ENCODE measurements around the gene B4GALT6.

The B4GALT6 gene

DNA sequence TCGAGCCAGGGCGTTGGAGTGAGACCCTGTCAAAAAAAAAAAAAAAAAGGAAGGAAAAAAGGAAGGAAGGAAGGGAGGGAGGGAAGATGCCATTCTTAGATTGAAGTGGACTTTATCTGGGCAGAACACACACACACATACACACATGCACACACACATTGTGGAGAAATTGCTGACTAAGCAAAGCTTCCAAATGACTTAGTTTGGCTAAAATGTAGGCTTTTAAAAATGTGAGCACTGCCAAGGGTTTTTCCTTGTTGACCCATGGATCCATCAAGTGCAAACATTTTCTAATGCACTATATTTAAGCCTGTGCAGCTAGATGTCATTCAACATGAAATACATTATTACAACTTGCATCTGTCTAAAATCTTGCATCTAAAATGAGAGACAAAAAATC, 93.3 kb downstream of the B4GALT6 start:
- DNase-seq: no peak

DNA sequence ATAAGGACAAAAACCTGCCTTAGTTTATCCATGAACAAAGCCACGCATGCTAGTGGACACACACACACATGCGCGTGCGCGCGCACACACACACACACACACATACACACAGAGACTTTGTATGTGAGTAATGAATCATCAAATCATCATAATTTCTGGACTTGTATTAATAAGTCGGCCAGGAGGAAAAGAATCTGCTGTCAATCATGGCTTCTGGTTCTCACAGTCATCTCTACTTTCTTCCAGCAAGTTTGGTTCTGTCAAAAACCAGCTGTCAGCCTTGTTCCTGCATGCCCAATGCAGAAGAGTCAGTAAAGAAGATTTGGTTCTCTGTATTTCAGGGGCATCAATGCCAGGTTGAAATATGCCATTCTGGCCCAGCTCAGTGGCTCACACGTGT, 93.8 kb downstream of the B4GALT6 start:
- no peak for DNase-seq

DNA sequence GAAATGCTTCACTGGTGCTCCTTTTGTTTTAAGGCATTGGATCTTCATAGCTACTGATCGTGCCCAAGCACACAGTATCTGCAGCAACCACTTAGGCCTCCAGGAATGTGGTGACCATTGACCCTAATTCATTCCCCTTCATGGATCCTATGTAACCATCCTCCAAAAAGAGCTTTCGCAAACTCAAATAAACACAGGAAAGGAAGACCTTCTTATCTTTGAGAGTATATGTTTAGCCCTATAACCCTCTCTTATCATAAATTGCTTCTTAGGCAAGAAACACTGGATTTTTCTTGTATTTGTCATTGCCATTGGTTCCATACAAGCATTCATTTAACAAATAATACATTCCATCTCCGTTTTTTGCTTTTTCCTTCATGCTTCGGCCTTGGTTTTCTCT, 96.9 kb downstream of the B4GALT6 start:
- no peak for DNase-seq

DNA sequence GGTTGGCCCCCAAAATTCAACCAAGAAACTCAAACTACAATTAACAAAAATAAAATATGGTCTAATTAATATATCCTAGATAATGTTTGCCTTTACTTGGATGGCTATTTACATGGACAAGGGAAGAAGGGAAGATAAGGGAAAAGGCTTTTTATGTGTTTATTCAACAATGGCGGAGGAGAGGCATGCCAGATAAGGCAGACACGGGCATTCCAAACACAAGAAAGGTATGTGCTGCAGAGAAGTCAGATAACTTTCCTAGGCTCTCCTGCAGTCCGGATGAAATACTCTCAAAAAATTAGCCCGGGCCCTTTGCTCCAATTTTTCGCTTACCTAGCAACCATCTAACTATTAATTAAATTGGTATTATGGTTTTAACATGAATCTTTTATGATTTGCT, 97.8 kb downstream of the B4GALT6 start:
- no peak for DNase-seq

DNA sequence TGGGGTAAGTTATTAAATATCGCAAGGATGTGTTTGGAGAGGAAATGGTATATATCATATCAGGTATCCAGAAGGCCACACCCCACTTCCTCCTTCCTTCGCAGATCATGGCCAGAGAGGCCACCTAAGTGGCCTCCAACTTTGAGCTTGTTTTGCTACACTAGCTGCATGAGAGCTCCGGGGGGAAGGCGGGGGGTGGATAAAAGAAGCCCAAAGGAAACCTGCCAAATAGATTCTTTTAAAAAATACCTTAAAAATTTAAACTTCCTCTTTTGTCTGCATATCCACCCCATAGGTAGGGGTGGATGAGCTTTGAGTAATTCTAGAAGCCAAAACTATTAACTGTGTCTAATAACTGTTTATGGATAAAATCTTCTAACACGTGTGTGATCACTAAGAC, 98.4 kb downstream of the B4GALT6 start:
- no peak for DNase-seq

DNA sequence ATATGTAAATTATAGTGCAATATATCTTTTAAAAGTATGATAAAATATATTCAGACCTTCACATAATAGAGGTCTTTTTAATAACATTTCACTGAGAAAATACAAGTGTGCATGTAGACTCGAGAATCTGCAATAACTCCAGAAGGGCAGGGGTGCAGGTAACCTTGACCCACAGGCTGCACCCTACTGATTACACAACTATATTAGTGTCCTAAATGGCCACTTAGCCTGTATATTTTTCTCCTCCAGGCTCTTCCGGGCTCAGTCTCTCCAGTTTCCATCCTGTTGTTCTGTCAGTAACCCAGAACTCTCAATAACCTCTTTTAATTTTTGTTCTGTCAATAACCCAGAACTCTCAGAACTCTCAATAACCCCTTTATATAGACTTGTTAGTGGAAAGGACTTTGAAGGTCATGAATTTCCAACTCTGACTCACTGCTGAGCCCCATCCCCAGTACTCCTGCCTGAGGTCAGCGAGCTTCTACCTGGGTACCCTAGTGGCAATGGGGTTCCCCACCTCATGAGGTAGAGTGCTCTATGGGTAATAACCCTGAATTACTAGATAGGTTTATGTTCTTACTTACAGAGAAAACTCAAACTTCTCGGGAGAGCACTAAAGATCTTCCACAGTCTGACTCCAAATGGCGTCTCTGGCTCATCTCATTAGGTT, 101.1 kb downstream of the B4GALT6 start:
- DNase-seq: no peak

DNA sequence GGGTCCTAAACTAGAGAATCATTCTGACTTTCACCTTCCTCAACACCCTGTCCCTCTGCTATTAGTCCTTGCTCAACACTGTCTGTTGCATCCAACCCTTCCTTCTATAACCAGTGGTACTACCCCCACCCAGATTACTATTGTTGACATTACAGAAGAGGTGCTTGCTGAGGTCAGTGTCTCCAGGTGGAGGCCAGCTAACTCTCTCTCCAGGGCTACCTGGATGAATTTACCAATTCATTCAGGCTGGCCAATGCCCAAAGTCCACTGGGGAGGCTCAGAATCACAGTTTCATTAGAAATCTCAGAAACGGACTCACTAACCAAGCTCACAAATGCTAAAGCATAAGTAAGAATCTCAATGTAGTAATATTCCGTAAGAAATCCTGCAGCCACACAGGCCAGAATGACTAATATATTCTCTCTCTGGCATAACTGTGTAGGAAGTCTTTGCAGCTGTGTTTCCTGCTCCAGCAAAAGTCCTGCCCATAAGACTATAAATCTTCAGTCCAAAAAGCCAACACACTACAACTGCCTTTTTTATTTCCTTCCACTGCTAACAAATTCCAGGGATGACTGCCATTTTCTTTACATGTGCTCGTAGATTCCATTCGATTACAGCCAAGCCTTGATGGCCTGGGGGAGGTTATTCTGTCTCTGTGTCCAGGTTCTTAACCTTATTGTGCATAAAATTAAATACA, 102.7 kb downstream of the B4GALT6 start:
- DNase-seq: peak; percentile 65 to 70

DNA sequence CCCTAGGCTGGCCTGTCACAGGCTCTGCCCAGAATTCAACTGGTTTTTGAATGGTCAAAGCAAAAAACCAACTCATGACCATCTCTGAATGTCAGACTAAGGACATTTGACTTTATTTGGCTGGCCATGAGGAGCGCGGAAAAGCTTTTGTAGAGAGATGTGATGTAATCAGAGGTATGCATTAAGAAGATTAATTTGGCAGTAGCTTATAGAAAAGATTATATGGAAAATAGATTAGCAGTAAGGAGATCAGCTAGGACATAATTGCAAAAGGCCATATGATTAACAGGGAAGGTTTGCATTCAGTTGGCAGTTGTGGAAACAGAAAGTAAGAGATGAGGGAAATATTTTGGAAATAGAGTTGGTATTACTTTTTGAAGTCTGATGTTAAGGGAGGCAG, 105.0 kb downstream of the B4GALT6 start:
- DNase-seq: no peak

DNA sequence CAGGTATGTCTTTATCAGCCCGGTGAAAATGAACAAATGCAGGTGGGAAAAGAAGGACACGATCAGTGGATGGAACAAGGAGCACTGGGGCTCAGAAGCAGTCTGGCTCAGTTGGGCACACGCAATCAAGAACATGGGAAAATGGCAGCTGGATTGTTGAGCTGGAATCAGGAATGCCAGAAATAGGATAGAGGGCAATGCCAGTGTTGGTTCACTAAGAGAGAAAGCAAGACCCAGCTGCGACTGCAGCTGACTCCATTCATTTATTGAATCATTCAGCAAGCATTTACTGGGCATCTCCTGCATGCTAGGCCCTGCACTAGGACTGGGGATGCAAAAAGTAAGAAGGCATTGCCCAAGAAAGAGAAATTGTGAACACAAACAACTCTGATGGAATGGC, 106.3 kb downstream of the B4GALT6 start:
- no peak for DNase-seq

DNA sequence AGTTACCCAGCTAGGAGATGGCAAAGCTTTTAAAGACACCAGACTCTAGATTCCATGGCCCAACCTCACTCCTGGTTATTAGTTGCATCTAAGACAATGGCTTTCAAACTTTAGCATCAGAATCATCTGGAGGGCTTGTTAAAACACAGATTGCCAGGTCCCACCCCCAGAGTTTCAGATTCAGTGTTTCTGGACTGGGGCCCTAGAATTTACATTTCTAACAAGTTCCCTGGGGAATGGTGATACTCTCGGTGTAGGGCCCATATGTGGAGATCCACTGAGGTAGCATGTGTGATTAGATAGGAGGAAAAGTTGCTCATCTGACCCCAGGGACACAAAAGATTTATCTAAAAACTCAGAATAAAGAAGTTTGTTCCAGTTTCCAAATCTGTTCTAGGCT, 107.2 kb downstream of the B4GALT6 start:
- DNase-seq: no peak

DNA sequence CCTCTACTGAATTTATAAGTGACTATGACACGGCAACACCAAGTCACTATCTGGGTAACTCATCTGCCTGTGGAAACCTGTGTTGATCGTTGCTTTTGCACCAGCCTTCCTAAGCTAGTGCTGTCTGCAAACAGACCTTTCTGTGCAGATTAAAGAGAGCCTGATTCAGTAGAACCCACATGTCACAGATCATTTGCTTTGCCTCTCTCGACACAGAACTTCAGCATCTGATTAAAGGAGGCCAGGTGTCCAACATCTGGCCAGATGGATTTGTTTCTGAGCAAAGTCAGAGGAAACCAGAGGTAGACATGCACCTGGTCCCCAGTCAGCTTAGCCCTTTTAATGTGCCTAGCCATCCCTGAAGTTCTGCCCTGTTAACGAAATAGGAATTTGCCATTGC, 107.7 kb downstream of the B4GALT6 start:
- DNase-seq: no peak

DNA sequence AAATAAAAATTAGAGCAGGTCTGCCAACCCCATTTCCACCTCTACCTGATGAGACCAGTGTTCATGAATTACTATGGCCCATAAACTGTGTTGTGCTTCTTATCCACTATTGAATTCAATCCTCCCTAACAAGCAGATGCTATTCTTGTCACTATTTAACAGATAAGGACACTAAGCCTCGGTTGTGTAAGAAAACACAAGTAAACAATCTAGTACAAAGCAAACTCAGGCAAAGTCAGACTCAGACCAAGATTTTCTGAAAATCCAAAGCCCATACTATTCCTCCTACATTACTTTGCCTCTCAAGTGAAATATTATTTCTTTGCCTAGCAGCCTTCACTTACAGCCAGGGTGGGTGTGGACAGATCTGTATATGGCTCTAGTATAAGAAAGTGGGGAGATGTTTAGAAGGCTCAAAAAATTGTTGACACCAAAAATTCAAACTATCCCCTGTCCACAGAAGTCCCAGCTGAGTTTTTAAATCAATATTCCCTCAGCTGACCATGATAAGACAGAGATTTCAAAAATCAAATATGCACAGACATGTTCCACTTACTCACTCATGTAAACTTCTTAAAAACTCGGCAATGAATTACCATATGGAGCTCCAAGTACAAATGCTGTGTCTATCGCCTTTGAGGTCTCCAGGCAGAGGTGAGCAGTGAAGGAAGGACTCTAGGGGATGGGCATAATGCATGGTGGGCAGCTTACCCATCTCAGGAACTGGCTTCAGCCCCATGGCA, 108.7 kb downstream of the B4GALT6 start:
- no peak for DNase-seq

DNA sequence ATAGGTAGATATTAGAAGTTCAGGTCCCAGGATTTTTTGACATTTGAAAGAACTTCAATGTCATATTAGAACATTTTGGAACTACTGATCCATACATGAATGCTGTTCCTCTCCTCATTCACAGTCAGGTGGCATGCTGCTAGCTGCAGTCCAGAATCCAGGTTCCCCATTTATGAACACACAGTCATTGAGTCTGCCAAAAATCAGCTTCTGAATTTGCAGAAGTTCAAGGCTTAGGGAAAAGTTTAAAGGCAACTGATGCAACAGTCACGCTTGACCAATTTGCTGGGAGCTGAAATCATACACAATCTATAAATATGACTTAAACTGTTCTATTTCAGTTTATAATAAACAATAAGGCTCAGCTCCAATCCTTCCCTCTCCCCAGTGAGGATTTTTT, 110.0 kb downstream of the B4GALT6 start:
- peak; percentile 77 to 83 for DNase-seq

All from Kasumi-1 (cell line).